T-helper 9 cell (primary cell): ENCODE data around the gene NME9.

ENCODE experiments used
- DNase-seq: peaks from one replicate; pipeline ENCODE4 v3.0.0-alpha.2; 2020

Gene NME9

DNA sequence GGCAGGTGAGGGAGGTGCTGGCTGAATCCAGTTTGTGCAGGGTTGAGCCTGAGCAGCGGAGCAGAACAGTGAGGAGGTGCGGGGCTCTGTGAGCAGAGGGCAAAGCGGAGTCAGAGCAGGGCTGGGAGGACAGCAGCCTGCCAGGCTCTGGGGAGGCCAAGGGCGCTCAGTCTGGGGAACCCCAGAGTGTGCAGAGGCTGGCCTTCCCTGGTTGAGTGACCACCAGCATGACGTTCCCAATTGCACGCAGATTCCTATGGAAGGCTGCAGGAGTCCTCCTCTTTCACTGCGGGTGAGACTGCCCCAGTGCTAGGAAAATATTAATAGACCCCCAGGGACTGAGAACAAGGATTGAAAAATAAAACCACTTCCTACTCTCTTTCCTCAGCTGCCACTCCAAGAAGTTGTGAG lies 31.9 kb upstream of the NME9 start:
- no peak for DNase-seq

DNA sequence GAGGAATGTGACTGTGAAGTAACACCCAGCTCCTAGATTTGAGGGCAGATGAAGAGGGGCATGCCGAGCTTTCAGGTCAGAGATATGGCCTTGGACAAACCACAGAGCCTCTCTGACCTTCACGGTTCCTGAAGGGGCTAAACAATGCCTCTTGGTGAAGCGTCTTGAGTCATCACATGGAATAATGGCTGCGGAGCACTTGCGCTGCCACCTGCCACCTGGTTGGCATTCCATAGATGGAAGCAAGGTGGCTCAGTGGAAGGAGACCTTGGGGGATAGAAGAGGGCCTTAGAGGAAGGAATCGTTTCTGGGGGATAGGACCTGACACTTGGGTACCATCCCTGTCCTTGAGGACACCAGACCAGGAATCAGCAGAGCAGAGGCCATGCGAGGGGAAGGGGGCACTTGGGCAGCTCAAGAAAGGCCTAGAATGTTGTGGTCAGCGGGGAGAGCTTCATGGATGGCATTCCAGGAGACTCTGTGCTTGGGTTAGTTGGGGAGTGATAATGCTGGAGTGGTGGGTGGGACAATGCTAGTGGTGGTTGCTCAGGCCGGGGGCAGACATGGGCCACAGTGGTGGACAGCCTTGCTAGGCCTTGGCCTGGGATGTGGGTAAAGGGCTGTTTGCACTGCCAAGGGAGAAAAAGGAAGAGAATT lies 31.3 kb upstream of the NME9 start:
- DNase-seq, result no peak

DNA sequence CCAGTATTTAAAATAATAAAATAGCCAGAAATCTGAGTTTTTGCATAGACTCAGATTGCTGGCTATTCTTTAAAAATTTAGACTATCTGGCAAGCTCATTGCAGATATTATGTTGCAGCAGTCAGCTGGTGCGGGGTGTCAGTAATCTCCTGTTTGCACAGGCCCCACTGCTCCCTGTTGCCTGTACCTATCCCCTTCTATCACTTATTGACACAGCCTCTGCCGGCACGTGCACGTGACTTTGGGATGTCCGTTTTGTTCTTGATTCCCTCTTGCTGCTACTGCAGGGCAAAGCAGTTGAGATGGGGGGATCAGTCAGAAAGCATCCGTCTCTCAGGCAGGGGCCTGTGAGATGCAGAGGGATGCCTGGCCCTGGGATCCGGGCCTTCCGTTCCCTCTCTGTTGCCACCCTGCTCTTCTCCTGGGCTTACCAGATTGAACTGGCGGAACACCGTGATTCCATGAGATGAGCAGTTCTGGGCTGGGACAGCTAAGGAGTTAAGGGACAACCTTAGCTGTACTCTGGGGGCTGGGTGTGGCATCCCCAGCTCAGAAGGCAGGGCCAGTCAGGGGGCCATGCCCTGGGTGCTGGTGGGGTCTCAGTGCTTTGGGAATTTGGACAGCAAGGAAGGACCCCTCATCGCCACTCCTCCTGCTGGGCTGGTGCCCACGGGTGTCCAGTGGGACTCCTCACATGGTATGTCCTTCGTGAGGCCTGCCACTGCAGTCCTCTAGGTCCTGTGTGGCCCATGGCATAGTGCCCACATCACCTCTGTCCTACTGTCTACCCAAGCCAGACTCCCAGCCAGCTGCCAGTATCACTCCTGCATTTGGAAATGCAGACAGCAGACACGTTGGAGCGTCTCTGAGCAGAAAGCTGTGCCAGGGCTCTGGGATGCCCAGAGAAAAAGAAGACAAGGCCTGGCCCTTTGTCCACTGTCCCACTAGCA lies 30.5 kb upstream of the NME9 start:
- no peak for DNase-seq

DNA sequence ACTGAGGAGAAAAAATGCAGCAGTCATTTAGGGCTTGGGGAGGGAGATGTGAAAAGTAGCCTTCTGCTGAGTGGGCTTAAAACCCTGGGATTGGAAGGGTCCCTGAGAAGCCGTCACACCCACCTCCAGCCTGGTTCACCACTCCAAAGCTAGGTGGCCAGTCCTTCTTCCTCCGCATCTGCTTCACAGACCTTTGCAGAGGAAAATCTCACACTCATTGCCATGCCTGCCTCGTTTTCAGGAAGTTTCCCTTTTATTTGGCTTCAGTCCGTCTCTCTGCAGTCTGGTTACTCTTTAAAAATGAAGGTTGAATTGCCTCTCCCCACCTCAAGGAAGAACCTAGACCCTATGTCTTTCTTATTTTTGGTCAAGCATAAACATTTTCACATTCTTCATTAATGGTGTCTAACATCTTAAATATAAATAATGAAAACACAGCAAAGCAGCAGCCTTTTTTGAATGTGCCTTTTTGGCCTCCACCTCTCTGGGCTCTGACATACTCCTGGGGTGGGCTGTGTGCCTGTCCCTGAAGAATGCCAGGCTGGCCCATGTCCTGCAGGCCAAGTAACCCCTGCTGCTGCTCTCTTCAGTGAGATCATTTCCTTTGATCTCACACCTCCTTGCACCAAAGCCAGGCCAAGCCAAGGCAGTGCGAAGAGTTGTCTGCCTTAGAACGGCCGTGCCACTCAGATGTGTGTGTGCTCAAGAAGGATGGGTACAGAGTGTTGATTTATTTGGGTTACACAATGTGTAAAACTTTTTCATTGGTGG lies 29.7 kb upstream of the NME9 start:
- DNase-seq, result no peak

DNA sequence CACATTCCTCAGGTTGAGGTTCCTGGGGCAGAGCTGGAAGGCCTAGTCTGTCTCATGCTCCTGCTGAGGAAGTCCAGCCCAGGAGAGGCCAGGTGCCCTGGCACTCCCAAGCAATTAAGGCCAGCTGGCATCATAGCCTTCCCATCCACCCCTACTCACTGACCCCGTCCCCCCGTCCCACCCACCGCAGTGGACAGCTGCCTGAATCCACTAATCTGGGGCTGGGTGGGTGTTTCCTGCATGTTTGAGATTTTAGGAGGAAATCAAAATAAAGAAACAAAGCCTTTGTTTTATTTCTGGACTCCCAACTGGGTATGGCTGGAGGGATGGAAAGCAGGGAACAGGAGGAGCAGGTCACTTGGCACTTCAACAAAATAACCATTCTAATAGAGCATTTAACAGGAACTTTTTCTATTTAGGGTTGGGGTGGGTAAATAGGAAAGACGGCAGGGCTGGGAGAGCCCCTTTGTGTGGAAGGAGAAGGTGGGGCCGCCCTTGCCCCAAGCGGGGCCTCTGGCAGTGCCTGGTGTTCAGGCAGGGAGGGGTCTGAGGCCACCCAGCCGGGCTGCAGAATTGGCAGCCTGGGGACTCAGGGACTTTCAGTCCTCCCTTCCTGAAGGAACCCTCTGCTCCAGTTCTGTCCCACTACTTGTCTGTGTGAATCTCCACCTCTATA lies 27.2 kb upstream of the NME9 start:
- DNase-seq, result no peak

DNA sequence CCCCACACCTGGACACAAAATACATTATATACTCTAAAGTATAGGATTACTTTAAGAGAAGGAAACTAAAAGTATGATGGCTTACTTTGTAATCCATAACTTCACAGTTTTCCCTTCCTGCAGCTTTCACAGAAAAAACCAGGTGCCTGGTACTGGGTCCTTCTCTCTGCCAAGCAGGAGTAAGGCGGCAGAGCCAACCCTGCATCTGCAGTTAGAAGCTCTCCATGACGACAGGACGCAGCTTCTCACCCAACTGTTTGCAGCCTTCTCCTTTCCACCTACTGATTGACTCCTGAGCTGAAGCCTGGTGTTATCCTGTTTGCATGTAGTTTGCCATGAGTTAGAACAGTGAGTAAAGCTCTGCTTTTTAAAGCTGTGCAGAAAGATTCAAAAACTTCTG lies 25.4 kb upstream of the NME9 start:
- no peak for DNase-seq

DNA sequence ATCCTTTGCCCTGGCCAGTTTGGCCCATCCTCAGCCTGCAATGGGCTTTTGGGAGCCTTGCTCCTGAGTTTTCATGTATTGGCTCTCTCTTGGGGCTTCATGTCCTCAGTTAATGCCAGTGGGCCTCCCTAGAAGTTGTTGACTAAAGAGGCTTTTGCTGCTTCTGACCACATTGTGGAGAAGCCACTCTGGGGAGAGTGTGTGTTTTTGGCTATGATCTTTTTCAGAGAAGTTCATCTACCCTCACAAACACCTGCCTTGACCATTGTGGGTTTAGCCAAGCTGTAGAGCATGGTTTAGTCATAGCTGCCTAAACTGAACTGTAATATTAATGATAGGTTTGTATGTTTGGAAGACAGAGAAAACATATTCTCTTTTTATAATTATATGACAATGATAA lies 24.7 kb upstream of the NME9 start:
- no peak for DNase-seq

DNA sequence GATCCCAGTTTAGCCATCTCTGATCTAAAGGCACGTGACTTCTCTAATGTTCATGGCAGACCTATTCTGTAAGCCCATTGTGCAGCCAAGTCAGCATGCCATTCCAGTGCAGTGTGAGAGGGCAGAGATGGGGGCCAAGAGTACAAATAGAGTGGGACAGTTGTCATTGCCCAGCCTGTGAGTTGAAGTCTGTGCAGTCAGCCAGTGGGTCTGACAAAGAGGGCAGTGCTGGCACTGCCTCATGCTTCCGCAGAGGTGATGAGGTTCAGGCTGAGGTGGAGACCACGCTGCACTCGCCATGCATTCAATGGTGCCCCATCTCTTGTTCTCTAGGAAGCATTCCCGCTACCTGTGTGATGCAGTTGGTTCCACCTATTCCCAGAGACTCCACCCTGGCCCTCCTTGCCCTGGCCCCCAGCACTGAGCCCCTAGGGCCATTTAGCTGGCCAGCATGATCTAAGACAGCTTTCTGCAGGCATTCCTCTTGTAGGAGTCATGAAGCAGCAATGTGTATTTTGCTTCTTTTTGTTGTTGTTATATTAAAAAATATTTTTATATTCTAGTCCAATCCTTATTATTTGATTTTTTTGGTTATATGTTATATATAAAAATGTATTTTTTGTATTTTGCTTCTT lies 22.4 kb upstream of the NME9 start:
- DNase-seq, result no peak

DNA sequence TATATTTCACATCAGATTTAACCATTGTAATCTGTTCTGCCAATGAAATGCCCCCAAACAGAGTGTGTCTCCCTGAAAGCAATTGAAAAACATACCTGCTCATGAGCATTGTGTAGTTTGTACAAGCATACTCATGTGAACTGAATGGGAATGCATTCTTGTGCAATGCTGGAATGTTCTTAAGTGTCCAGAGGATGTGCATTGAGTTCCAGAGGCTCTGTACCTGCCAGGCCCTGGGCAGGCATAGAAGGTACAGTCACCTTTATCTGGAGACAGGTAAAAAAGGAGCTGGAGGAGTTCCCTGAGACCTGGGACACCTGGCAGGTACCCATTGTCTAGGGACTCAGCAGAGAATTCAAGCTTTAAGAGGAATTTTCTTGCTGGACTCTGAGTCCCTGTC lies 21.5 kb upstream of the NME9 start:
- DNase-seq, result no peak

DNA sequence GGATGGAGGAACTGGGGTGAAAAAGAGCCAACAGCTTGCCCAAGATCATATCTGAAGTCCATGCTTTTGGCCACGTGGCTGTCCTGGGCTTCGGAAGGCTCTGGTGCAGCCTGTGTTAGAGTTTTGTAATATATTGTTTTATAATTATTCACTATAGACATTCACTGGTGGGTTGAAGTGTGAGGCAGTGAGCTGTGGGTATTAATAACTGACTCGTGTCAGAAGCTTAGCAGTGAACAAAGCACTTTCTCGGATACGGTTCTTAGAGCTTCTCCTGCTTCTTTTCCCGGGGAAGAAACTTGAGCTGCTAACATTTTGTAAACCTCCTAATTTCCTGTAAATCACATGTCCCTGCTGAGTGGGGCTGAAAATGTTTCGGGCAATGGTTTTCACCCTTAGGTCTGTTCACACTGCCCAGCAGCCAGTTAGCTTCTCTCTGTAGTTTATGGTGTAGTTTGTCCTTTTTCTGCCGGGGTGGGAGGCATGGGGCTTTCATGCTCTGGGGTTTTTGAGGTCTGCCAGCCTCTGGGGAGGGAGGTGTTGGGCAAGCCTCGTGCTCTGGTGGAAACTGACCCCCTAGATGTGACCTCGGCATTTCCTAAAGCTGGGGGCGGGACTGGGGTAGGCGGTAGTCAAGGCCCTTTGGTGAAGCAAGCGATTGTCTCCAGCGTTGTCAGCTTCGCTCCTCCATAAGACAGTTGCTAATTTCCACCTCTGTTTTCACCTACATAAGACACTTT lies 20.4 kb upstream of the NME9 start:
- no peak for DNase-seq

DNA sequence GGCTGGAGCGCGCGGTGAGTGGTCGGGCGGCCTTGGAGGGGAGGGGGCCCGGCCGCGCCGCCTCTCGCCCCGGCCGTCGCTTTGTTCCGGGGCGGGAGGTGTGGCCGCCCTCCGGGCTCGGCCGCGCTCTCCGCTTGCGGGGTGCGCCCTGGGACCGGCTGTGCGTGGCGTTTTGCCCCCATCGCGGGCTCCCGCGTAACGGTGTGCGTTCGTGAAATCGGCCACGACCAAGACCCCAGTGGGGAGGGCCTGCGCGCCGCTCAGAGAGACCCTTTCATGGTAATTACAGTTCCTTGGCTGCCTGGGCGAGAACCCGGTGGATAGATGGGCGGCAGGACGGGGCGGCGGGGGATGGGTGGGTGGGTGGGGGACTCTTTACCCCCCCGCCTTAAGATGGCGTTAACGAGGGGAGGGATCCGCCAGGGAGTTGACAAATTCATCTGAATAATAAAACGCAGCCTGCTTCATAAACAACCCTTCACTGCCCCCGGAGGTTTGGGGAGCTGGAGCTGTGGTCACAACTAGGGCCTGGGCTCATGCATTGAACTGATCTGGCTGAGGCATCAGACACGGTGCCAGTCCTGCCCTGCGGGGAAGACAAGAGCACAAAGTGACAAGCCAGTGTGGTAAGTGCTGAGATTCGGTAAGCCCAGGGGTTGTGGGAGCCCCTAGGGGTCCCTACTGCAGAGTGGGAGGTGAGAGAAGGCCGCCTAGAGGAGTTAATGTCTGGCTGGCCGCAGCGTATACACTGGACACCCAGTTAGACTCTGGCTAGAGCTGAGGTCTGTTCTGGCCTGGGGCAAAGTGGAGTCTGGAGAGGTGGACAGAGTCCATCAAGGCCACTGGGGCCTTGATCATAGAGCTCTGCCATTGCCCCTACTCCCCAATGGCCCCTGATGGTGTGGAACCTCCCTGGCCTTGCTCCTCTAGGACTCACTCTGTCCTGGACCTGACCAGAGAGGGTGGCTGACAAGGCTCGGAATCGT lies 19.4 kb upstream of the NME9 start:
- no peak for DNase-seq

DNA sequence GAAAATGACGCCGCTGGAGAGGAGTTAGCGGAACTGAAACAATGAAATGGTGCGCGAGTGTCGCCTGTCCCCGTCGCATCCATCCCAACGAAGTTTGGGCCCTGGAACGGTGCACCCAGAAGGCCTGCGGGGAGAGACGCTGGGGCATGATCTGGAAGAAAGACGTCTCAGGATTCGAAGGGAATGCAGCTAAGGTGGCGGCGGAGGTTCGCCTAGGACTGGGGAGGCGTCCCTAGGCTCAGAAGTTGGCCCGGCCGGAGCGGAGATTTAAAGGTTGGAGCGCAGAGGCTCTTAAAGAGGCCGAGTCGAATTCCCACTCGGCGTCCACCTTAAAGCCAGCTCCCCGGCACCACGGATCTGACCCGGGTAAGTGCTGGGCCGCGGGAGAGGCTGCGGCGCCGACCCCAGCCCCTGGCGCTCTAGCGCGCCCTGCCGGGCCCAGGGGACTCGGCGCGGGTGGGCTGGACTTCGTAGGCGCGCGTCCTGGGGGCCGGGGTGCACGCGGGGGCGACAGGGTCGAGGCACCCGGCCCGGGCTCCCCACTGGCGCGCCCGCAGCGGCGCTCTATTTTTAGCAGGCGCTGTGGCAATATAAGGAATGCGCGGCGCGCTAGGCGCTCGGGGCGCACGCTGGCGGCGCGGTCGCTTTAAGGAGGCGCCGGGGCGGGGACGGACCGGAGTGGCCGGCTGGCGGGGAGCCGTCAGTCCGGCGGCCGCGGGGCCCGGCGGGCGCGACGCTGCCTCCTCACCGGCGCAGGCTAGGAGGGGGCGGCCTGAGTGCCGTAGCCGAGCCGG lies 18.5 kb upstream of the NME9 start, which contains the start of gene MRAS:
Gene MRAS (plus strand): TSS at position 620 of the 794 bp plus-strand sequence. CDS start 24,305 bp downstream, outside the sequence.
- no peak for DNase-seq

DNA sequence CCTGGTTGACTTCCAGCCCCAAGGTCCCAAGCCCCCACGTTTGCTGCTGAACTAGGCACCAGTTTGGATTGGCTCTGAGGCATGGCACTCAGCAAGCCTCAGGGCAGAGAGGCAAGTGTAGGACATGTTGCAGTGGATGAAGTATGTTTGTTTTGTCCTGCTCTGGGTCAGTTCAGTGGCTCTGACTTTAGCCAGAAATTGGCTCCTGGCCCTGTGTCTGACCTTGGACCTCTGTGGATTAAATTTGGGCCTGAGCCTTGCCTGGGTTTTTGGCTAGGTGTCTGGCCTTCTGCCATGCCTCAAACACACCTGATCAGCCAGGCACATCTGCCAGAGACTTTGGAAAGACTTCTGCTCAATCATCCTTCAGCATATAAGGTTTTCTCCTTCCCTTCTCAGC lies 15.1 kb upstream of the NME9 start:
- DNase-seq, result no peak

DNA sequence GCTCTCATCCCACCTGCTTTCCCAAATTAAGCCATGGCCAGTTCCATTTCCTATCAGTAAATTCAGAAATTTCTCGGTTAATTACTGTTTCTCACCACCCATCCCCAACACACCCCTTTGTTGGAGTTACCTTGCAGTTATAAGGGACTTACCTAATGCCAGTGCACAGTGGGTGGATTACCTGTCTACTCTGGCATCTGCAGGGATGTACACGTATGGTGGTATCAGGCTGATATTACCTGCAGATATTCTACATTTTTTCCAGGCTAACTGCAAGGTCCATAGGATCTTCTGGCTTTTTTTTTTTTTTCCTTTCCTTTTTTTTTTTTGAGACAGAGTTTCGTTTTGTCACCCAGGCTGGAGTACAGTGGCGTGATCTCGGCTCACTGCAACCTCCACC lies 10.9 kb upstream of the NME9 start:
- no peak for DNase-seq

DNA sequence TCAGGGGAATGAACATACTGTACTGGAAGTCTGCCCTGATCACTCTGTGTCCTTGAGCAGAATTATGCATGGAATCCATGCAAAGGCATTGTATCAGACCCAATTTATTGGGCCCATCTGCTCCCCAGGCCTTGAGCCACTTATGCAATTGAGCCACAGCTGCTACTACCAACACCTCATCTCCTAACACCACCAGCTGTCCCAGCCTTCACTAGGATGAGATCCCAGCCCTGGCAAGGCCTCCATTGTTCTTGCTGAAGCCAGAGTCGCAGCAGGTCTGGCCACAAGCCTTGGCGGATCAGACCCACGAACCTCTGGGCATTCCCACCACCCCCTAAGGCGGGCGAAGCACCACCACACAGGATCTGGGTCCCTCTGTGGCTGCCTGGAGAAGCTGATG lies 9.2 kb upstream of the NME9 start:
- no peak for DNase-seq

DNA sequence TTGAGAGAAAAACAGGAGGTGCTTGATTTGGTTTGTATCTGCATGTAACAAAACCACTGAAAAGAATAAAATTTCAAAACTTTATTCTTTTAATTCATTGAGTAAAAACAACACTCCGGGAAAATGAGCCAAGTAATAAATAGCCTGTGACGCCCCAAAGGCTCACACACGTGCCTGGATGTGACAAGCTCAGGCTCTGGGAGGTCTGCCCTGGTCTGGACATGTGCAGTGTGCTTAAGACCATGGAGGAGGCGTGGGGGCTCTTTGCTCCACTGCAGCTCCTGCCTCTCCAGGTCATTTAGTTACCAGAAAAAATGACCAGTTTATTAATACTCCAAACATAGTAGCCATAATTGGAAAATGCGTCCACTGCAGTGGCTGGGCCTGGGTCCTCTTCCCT lies 8.6 kb upstream of the NME9 start:
- DNase-seq, result no peak

DNA sequence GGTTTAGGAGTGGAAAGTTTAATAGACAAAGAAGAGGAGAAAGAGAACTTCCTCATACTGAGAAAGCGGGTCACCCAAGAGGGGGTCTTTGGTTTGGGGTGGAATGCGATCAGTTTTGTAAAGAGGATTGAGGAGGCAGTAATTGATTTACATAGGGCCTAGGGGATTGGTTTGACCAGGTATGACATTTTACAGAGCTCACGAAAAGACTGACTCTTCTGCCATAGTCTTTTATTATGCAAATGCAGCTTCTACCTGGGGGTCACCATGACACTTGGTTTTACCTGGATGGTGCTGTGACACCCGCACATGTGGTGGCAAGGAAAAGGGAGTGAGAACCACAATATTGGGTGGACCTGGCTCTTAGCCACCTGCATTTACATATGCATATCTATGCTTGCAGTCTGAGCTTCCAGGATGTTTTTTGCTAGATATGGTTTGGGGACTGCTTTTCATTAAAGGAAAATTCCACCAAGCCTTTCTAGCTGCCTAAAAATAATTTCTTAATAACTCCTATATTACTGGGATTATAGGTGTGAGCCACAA lies 6.9 kb upstream of the NME9 start:
- DNase-seq, result no peak

DNA sequence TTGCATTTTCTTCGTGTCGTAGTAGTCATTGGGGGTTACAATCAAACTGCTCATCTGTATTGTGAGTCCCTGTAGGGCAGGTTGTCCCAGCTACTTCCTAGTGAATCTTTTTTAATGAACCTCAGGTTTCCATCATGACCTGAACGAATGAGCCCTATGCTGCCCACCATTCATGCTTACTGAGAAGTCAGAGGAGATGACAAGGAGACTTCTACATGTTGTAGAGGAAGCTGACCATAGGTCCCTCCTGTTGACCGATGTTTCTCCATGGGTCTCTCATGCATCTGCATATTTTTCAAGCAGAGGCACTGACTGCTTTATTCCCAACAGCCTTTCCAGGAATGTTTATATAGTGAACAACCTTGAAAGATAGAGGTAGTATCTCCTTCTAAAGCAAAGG lies 5.0 kb upstream of the NME9 start:
- DNase-seq, result no peak

DNA sequence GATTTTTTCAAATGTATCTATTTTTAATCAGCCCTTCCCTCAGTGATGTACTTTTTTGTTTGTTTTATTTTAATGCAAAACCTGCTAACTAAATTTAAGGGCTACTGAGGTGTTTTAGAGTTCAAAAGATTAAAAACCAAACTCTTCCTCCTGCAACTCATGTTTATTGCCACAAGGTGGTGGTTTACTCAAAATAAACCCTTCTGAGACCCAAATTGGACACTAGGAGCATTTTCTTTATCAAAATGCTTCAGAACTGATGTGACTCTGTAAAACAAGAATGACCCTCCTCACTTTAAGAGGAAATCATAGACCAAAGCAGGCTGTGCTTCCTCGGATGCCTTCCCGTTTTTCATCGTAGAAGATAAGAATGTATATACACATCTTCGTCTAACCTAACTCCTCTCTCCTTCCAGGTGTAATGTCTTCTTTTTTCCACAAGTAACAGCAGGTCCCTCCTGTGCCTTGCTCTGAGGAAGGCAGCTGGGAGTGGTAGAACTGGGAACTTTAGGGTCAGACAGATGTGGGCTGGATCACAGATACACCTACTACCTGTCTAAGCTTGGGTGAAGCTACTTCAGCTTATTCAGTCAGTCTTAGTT lies 2.9 kb upstream of the NME9 start:
- no peak for DNase-seq
